Muscle of leg (tissue), 11 donors: Measurements from ENCODE around the gene SEC14L1. TPM values are rescaled to one million over a fixed set of nuclear protein-coding genes. Genes with fewer than 3 reads are reported as not detected.

Experiments used
- DNase-seq: peaks from one replicate; pipeline ENCODE4 v3.0.0; 2013
- H3K27ac ChIP-seq: one replicate; pipeline ENCODE4 v1.5.1; 2013; ENCODE audit warnings: mild to moderate bottlenecking, low read length, control low read depth
- H3K27me3 ChIP-seq: one replicate; pipeline ENCODE4 v1.6.1; 2013; ENCODE audit warnings: low read length; ENCODE audit not compliant: control insufficient read depth, insufficient read depth
- H3K36me3 ChIP-seq: one replicate; pipeline ENCODE4 v1.6.1; 2013; ENCODE audit warnings: low read length; ENCODE audit not compliant: control insufficient read depth, insufficient read depth
- H3K4me1 ChIP-seq: one replicate; pipeline ENCODE4 v1.6.1; 2013; ENCODE audit warnings: low read length; ENCODE audit not compliant: control insufficient read depth, insufficient read depth
- H3K4me3 ChIP-seq: one replicate; pipeline ENCODE4 v1.5.1; 2013; ENCODE audit warnings: low read length, control low read depth
- H3K9me3 ChIP-seq: replicated peaks from 2 replicates; pipeline ENCODE4 v1.6.1; 2013; ENCODE audit warnings: low read depth, low read length; ENCODE audit not compliant: control insufficient read depth
- WGBS: methylation state at CpG from one replicate; pipeline ENCODE4 v1.1.5; 2013; ENCODE audit warnings: missing lambda C conversion rate; ENCODE audit not compliant: insufficient coverage; 5-methylcytosine and 5-hydroxymethylcytosine counted together
- polyA plus RNA-seq, 8 donors: library from polyadenylated mRNA; unstranded; fragments of 120-200 nt; gene quantifications; one replicate each; pipeline versions ENCODE4 v1.2.1 to v1.2.3, GENCODE V29; 2013; ENCODE audit warnings: inconsistent platforms in 1 of 8, low replicate concordance in 1 of 8; ENCODE audit not compliant: insufficient read length in 8 of 8, insufficient read depth in 1 of 8
- total RNA-seq: library from RNA; stranded (reverse); fragments of 120-200 nt; gene quantifications from one replicate; pipeline ENCODE4 v1.2.4, GENCODE V29; 2013

Gene SEC14L1
- total and polyA plus RNA-seq, 9 donors: 41.3 to 93.4 (median 82.4) TPM

DNA sequence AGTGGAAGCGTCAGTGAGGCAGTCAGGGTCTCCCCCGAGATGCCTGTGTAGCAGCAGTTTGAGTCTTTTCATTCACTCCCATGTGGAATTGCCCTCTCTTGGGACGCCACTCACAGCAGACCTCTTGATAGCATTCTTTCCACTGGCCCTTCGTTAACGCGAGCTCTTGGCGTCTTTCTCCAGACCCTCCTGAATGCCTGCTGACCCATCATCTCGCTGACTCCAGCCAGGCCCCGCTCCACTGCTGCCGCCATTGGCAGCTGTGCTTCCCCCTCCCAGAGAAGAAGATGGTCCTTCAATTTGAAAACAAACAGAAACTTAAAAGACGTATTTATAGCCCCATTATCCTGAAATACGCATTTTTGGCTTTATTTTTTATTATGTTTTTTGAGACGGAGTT, 63.1 kb downstream of the SEC14L1 start:
- Histone ChIP-seq H3K27ac (no peak overlapping the region), H3K4me1 (peaks cover 11% of the 10 kb centered on the region), H3K36me3 (peaks cover 82% of the 10 kb centered on the region), H3K27me3 (no peaks in the 10 kb centered on the region), H3K9me3 (no peaks in the 10 kb centered on the region), H3K4me3 (no peak overlapping the region)
- WGBS: 83% methylated on average over 9 of the region's 13 CpGs
- no peak for DNase-seq

DNA sequence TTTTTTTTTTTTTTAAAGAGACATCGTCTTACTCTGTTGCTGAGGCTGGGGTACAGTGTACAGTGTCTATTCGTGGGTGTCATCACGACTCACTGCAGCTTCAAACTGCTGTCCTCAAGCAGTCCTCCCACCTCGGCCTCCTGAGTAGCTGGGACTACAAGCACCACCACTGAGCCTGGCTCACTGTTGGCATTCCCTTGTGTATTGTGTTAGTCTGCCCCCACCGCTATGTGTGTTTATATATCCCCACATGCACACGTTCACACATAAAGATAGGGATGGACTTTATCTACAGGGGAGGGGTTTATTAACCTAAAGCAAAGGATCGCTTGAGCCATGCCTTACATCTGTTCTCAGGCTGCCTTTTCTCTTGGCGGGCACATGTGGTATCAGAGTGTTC, 63.8 kb downstream of the SEC14L1 start:
- H3K4me1 ChIP-seq: peaks cover 17% of the 10 kb centered on the region
- no peak overlapping the region for H3K4me3 ChIP-seq
- 75% methylated on average over 1 of the region's 8 CpGs for WGBS
- H3K36me3 ChIP-seq: peaks cover 82% of the 10 kb centered on the region
- H3K27ac ChIP-seq: peak overlapping the region; percentile 25
- H3K27me3 ChIP-seq: no peaks in the 10 kb centered on the region
- no peak for DNase-seq
- H3K9me3 ChIP-seq: no peaks in the 10 kb centered on the region

- 67% methylated on average over 2 of the region's 9 CpGs for WGBS
- peaks cover 84% of the 10 kb centered on the region for H3K36me3 ChIP-seq
- DNase-seq: no peak
- H3K27ac ChIP-seq: peak overlapping the region; percentile 69
- H3K9me3 ChIP-seq: no peaks in the 10 kb centered on the region
- no peaks in the 10 kb centered on the region for H3K27me3 ChIP-seq
- no peak overlapping the region for H3K4me3 ChIP-seq
- peaks cover 19% of the 10 kb centered on the region for H3K4me1 ChIP-seq
Measured at GRCh38 chr17:77205396-77206125, 64.8 kb downstream of the SEC14L1 start.

GRCh38 chr17:77206158-77206956, 65.6 kb downstream of the SEC14L1 start:
- Histone ChIP-seq H3K27ac (peak overlapping the region; percentile 69), H3K27me3 (no peaks in the 10 kb centered on the region), H3K4me3 (no peak overlapping the region), H3K36me3 (peaks cover 84% of the 10 kb centered on the region), H3K4me1 (peaks cover 26% of the 10 kb centered on the region), H3K9me3 (no peaks in the 10 kb centered on the region)
- WGBS: 45% methylated on average over 7 of the region's 14 CpGs
- peak; percentile 66 for DNase-seq

DNA sequence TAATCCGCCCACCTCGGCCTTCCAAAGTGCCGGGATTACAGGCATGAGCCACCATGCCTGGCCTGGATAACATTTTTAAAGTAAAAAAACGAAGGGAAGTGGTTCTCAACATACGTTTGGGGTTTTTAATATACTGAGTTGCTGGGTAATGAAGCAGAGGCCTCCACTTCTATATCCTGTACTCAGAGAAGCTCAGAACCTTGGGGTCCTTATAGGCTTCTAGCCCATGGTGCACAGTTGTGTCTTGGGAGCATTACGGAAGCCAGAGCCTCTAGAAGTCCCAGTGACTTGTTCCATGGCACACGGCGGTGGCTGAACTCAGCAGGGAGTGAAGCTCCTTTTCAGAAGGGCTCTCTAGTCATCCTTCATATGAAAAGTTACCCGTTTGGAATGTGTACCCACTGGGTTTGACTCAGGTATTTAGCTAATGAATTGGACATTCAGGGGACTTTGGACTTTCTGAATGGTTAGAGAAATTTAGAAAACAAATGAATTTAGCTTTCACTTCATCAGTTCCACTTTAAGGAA, 67.0 kb downstream of the SEC14L1 start:
- peak overlapping the region; percentile 69 for H3K27ac ChIP-seq
- 75% methylated on average over 4 of the region's 9 CpGs for WGBS

GRCh38 chr17:77208217-77208808, 67.5 kb downstream of the SEC14L1 start:
- Histone ChIP-seq H3K4me3 (no peak overlapping the region), H3K36me3 (peaks cover 89% of the 10 kb centered on the region), H3K27ac (peak overlapping the region; percentile 76), H3K4me1 (peaks cover 44% of the 10 kb centered on the region), H3K27me3 (no peaks in the 10 kb centered on the region), H3K9me3 (no peaks in the 10 kb centered on the region)
- 55% methylated on average over 8 of the region's 16 CpGs for WGBS
- peak; percentile 72 for DNase-seq

More for the DNA sequence above, 67.0 kb downstream of the SEC14L1 start:
- no peak for DNase-seq
- no peaks in the 10 kb centered on the region for H3K9me3 ChIP-seq
- H3K4me1 ChIP-seq: peaks cover 38% of the 10 kb centered on the region
- peaks cover 89% of the 10 kb centered on the region for H3K36me3 ChIP-seq
- no peaks in the 10 kb centered on the region for H3K27me3 ChIP-seq
- H3K4me3 ChIP-seq: no peak overlapping the region

DNA sequence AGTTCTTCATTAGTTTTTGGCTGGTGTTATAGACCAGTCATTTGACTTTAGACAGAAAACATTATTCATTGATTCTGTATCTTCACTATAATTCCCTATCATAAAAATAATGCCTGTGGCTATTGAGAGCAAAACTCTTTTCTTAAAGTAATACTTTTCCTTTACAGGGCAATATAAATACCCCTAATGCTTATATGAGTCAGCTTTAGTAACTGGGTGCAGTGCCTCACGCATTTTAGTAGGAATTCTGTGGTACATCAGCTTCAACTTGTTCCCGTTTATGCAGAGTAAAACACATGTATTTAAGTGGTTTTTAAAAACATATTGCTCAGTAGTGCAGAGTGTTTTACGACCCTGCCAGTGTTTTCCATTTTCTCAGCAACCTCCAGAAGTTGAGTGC, 68.1 kb downstream of the SEC14L1 start:
- H3K9me3 ChIP-seq: no peaks in the 10 kb centered on the region
- H3K4me1 ChIP-seq: peaks cover 49% of the 10 kb centered on the region
- no peak for DNase-seq
- no peaks in the 10 kb centered on the region for H3K27me3 ChIP-seq
- 25% methylated on average over 2 of the region's 3 CpGs for WGBS
- H3K27ac ChIP-seq: peak overlapping the region; percentile 76
- no peak overlapping the region for H3K4me3 ChIP-seq
- H3K36me3 ChIP-seq: peaks cover 89% of the 10 kb centered on the region

GRCh38 chr17:77209330-77209748, 68.6 kb downstream of the SEC14L1 start:
- Histone ChIP-seq H3K4me3 (no peak overlapping the region), H3K27me3 (no peaks in the 10 kb centered on the region), H3K4me1 (peaks cover 54% of the 10 kb centered on the region), H3K9me3 (no peaks in the 10 kb centered on the region), H3K36me3 (peaks cover 90% of the 10 kb centered on the region), H3K27ac (peak overlapping the region; percentile 76)
- peak; percentile 29 for DNase-seq
- 69% methylated on average over 10 of the region's 13 CpGs for WGBS

- H3K9me3 ChIP-seq: no peaks in the 10 kb centered on the region
- peaks cover 91% of the 10 kb centered on the region for H3K36me3 ChIP-seq
- WGBS: 65% methylated on average over 7 of the region's 7 CpGs
- no peaks in the 10 kb centered on the region for H3K27me3 ChIP-seq
- no peak for DNase-seq
- peak overlapping the region; percentile 32 for H3K27ac ChIP-seq
- no peak overlapping the region for H3K4me3 ChIP-seq
- peaks cover 59% of the 10 kb centered on the region for H3K4me1 ChIP-seq
Measured at GRCh38 chr17:77210331-77210730, 69.6 kb downstream of the SEC14L1 start.
